Lung (tissue), 12 donors: ENCODE results near the gene PROC. TPM values are rescaled to one million over a fixed set of nuclear protein-coding genes. Genes with fewer than 3 reads are reported as not detected.

ENCODE experiments used
- ATAC-seq: fragments of 200-7000 bp; cut with Tn5 transposase; one replicate; pipeline ENCODE4 v1.9.1; 2020; ENCODE audit warnings: moderate number of reproducible peaks; ENCODE audit not compliant: insufficient read depth, low FRiP score
- DNase-seq, 3 donors: peaks; one replicate each; pipeline ENCODE4 v3.0.0-alpha.2; 2013 to 2017
- H3K27ac ChIP-seq, 2 donors: one replicate each; pipeline ENCODE4 v1.5.1; 2013; ENCODE audit warnings: mild to moderate bottlenecking in 2 of 2, moderate library complexity in 2 of 2, control low read depth in 1 of 2, inconsistent platforms in 1 of 2, low read depth in 1 of 2, low read length in 1 of 2
- H3K27me3 ChIP-seq, 3 donors: one replicate each; pipeline ENCODE4 v1.5.1; 2013; ENCODE audit warnings: low read length in 2 of 3; ENCODE audit not compliant: control insufficient read depth in 3 of 3, insufficient read depth in 3 of 3
- H3K36me3 ChIP-seq, 4 donors: one replicate each; pipeline ENCODE4 v1.5.1; 2013; ENCODE audit warnings: low read length in 4 of 4, mild to moderate bottlenecking in 1 of 4, moderate library complexity in 1 of 4; ENCODE audit not compliant: control insufficient read depth in 4 of 4, insufficient read depth in 4 of 4
- H3K4me1 ChIP-seq, 5 donors: one replicate each; pipeline ENCODE4 v1.5.1; 2013; ENCODE audit warnings: low read length in 5 of 5, mild to moderate bottlenecking in 2 of 5, moderate library complexity in 1 of 5; ENCODE audit not compliant: control insufficient read depth in 5 of 5, insufficient read depth in 5 of 5
- H3K4me3 ChIP-seq: one replicate; pipeline ENCODE4 v1.5.1; 2013; ENCODE audit warnings: mild to moderate bottlenecking, control low read depth, moderate library complexity
- H3K9ac ChIP-seq, 2 donors: one replicate each; pipeline ENCODE4 v1.5.1; 2013; ENCODE audit warnings: low read length in 2 of 2, control low read depth in 1 of 2; ENCODE audit not compliant: insufficient read depth in 1 of 2
- H3K9me3 ChIP-seq, 4 donors: one replicate each; pipeline ENCODE4 v1.5.1; 2013; ENCODE audit warnings: low read length in 3 of 4, mild to moderate bottlenecking in 1 of 4, moderate library complexity in 1 of 4; ENCODE audit not compliant: control insufficient read depth in 4 of 4, insufficient read depth in 3 of 4
- CTCF ChIP-seq: IDR thresholded peaks from 2 replicates; pipeline ENCODE4 v1.5.1; 2012; ENCODE audit warnings: mild to moderate bottlenecking; ENCODE audit errors: control extremely low read depth, extremely low read depth
- WGBS, 2 donors: extraction: QIAGEN DNeasy Blood & Tissue Kit; methylation state at CpG; one replicate each; pipeline ENCODE4 v1.1.7; 2013; 5-methylcytosine and 5-hydroxymethylcytosine counted together
- polyA plus RNA-seq, 2 donors: library from polyadenylated mRNA; stranded (reverse); fragments of 200-250 nt; gene quantifications; one replicate each; pipeline ENCODE4 v1.2.1, GENCODE V29; 2013
- total RNA-seq, 2 donors: library from RNA; depleted of rRNA in 1 of 2; stranded (reverse); fragments of >200 nt in 1 of 2; gene quantifications; one replicate each; pipeline ENCODE4 v1.2.1, GENCODE V29; 2014 to 2021
- donor health status: control.
- donor health status: control.
- donor health status: Bipolar disorder and iron deficiency.
- donor health status: healthy.
- donor health status: DM: yes; HTN: yes; CAD: no.

PROC gene
- total and polyA plus RNA-seq, 4 donors = 0.10 to 0.37 (median 0.22) TPM; not detected in 1

GRCh38 chr2:127400897-127401756, 17.1 kb upstream of the PROC start:
- no peak overlapping the region for H3K9ac ChIP-seq
- peak; percentile 31 for ATAC-seq
- peak overlapping the region in 1 of 2 donors; percentile 15 for H3K27ac ChIP-seq
- H3K4me3 ChIP-seq = no peak overlapping the region
- no peak for TF ChIP-seq CTCF
- no peaks in the 10 kb centered on the region for H3K27me3 ChIP-seq
- peak; percentile 45 to 61 (median 50) for DNase-seq
- H3K9me3 ChIP-seq = no peaks in the 10 kb centered on the region
- H3K36me3 ChIP-seq = no peaks in the 10 kb centered on the region
- peaks cover 0 to 12% (median 9%) of the 10 kb centered on the region in 5 donors for H3K4me1 ChIP-seq
- whole genome bisulfite sequencing, 2 donors = 71 to 80% methylated on average over 35 to 39 of the region's 39 CpGs

- Histone ChIP-seq H3K9ac (no peak overlapping the region), H3K27ac (no peak overlapping the region), H3K4me1 (peaks cover 0 to 12% (median 9%) of the 10 kb centered on the region in 5 donors), H3K4me3 (no peak overlapping the region), H3K36me3 (no peaks in the 10 kb centered on the region), H3K27me3 (no peaks in the 10 kb centered on the region), H3K9me3 (no peaks in the 10 kb centered on the region)
- no peak for TF ChIP-seq CTCF
- WGBS, 2 donors = 79 to 85% methylated on average over 11 of the region's 11 CpGs
- DNase-seq = no peak
- ATAC-seq = no peak
These were observed 16.2 kb upstream of the PROC start for GRCh38 chr2:127401757-127402695.

GRCh38 chr2:127403460-127403859, 14.8 kb upstream of the PROC start:
- no peak for TF ChIP-seq CTCF
- DNase-seq (no peak), ATAC-seq (no peak)
- Histone ChIP-seq H3K4me1 (peaks cover 0 to 14% (median 7%) of the 10 kb centered on the region in 5 donors), H3K9me3 (no peaks in the 10 kb centered on the region), H3K27me3 (no peaks in the 10 kb centered on the region), H3K27ac (no peak overlapping the region), H3K36me3 (no peaks in the 10 kb centered on the region), H3K9ac (no peak overlapping the region), H3K4me3 (no peak overlapping the region)
- 84 to 91% methylated on average over 3 of the region's 3 CpGs for WGBS, 2 donors
